Keratinocyte (primary cell): ENCODE data around the gene CHRNG.

ENCODE experiments used
- CTCF ChIP-seq, 3 experiments: IDR thresholded peaks in 1 of 3; conservative IDR thresholded peaks in 1 of 3; optimal IDR thresholded peaks in 1 of 3; 2 replicates in 2 of 3; 3 replicates in 1 of 3; pipeline versions ENCODE3 to v1.5.1; 2011; ENCODE audit warnings: low read length in 3 of 3, mild to moderate bottlenecking in 3 of 3, moderate library complexity in 2 of 3, control low read depth in 1 of 3, inconsistent platforms in 1 of 3; ENCODE audit not compliant: insufficient read depth in 2 of 3; ENCODE audit errors: extremely low read depth in 1 of 3
- EZH2 ChIP-seq: IDR thresholded peaks from one replicate; pipeline ENCODE4 v1.6.1; 2012; ENCODE audit warnings: inconsistent platforms, mild to moderate bottlenecking, low read length, moderate library complexity

GRCh38 chr2:232490221-232491138 lies 49.0 kb upstream of the CHRNG start:
- TF ChIP-seq CTCF (optimal IDR thresholded peaks at IDR 0.05 in 1 of 3, IDR thresholded peaks at IDR 0.05 in 1 of 3, conservative IDR thresholded peaks at IDR 0.05 in 1 of 3; ENCODE audit: extremely low read depth in 1 of 3, insufficient read depth in 2 of 3, low read length in 3 of 3) (no peak), EZH2 (no peak)
